ENCODE measurements around the gene CCDC80. TPM values are rescaled to one million over a fixed set of nuclear protein-coding genes. Genes with fewer than 3 reads are reported as not detected.

CCDC80 gene
- total RNA-seq, 4 donors from 2014 or later: 8.0 to 32.2 (median 17.1) TPM

DNA sequence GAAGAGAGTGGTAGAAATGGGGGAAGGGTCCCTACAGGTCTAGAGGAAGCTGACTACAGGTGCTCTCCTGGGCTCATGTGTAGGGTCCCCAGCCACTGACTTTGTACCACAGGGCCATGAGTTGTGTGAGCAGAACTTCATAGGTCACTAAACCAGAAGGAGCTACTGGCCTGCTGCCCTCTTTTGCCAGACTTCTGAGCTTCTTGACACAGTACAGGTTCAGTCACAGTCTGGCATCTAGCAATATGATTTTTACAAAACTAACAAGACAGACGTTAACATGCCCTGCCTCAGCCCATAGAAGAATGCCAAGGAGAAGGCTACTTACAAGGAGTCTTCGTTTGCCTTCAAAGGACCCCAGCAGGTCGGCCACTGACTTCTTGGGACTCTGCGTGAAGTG is 3.2 kb downstream of the CCDC80 start:
- Histone ChIP-seq H3K27me3 (no peaks in the 10 kb centered on the region), H3K36me3 (no peaks in the 10 kb centered on the region), H3K4me3 (peak overlapping the region; percentile 49), H3K9me3 (no peaks in the 10 kb centered on the region), H3K4me1 (peaks cover 40% of the 10 kb centered on the region), H3K27ac (peak overlapping the region; percentile 86)
- DNase-seq (ENCODE audit: low spot score in 2 of 2): no peak
- 56% methylated on average over 4 of the region's 4 CpGs for WGBS
- TF ChIP-seq EP300 (IDR thresholded peaks at IDR 0.05) (no peak), CTCF (IDR thresholded peaks at IDR 0.05) (no peak), POLR2A (IDR thresholded peaks at IDR 0.05) (no peak), POLR2AphosphoS5 (IDR thresholded peaks at IDR 0.05) (no peak)

GRCh38 chr3:112635674-112636073 is 5.3 kb downstream of the CCDC80 start:
- no peaks in the 10 kb centered on the region for H3K36me3 ChIP-seq
- peak overlapping the region; percentile 49 for H3K4me3 ChIP-seq
- H3K4me1 ChIP-seq: peaks cover 32% of the 10 kb centered on the region
- H3K9me3 ChIP-seq: no peaks in the 10 kb centered on the region
- H3K27me3 ChIP-seq: no peaks in the 10 kb centered on the region
- 32% methylated on average over 1 of the region's 1 CpG for WGBS
- no peak for DNase-seq (ENCODE audit: low spot score in 2 of 2)
- TF ChIP-seq POLR2A (IDR thresholded peaks at IDR 0.05): no peak
- peak overlapping the region; percentile 86 for H3K27ac ChIP-seq

- Histone ChIP-seq H3K4me1 (peaks cover 32% of the 10 kb centered on the region), H3K27ac (peak overlapping the region; percentile 86)
Observed at GRCh38 chr3:112634786-112635541, 6.0 kb downstream of the CCDC80 start.

DNA sequence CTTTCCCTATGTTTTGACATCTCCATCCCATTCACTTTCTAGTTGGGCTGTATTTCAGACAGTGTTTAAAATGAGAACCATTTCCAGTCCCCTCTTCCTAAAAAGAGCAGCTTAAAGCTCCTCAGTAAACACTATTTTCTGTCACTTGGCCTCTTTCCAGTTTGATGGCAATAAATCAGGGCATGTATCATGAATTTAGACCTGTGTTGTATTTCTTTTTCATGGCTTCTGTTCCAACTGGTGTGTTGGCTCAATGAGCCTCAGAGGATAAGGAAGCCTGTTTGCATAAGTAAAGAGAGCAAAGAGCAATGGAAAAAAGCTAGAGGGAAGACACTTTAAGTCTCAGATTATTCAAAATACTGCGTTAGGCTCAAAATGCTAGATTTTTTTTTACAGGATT is 7.2 kb downstream of the CCDC80 start:
- Histone ChIP-seq H3K27me3 (no peaks in the 10 kb centered on the region), H3K4me1 (peaks cover 32% of the 10 kb centered on the region), H3K4me3 (peak overlapping the region; percentile 17), H3K9me3 (no peaks in the 10 kb centered on the region), H3K27ac (peak overlapping the region; percentile 52), H3K36me3 (no peaks in the 10 kb centered on the region)
- DNase-seq (ENCODE audit: low spot score in 2 of 2): no peak
- TF ChIP-seq CTCF (IDR thresholded peaks at IDR 0.05) (no peak), EP300 (IDR thresholded peaks at IDR 0.05) (no peak), POLR2AphosphoS5 (IDR thresholded peaks at IDR 0.05) (no peak), POLR2A (IDR thresholded peaks at IDR 0.05) (no peak)
- WGBS: 23% methylated on average over 1 of the region's 1 CpG

More at GRCh38 chr3:112634786-112635541, 6.0 kb downstream of the CCDC80 start:
- Histone ChIP-seq H3K4me3 (peak overlapping the region; percentile 49), H3K9me3 (no peaks in the 10 kb centered on the region), H3K27me3 (no peaks in the 10 kb centered on the region), H3K36me3 (no peaks in the 10 kb centered on the region)
- TF ChIP-seq POLR2A (IDR thresholded peaks at IDR 0.05) (no peak), POLR2AphosphoS5 (IDR thresholded peaks at IDR 0.05) (no peak), CTCF (IDR thresholded peaks at IDR 0.05) (no peak), EP300 (IDR thresholded peaks at IDR 0.05) (no peak)
- no peak for DNase-seq (ENCODE audit: low spot score in 2 of 2)
- 56% methylated on average over 4 of the region's 4 CpGs for WGBS

- H3K4me1 ChIP-seq: peaks cover 34% of the 10 kb centered on the region
- no peak for TF ChIP-seq POLR2AphosphoS5 (IDR thresholded peaks at IDR 0.05)
- H3K27me3 ChIP-seq: no peaks in the 10 kb centered on the region
- 36% methylated on average over 3 of the region's 3 CpGs for WGBS
- H3K36me3 ChIP-seq: no peaks in the 10 kb centered on the region
- H3K9me3 ChIP-seq: no peaks in the 10 kb centered on the region
- peak overlapping the region; percentile 43 for H3K27ac ChIP-seq
- H3K4me3 ChIP-seq: peak overlapping the region; percentile 17
- DNase-seq (ENCODE audit: low spot score in 2 of 2): no peak
Observed at GRCh38 chr3:112633191-112633590, 7.8 kb downstream of the CCDC80 start.

DNA sequence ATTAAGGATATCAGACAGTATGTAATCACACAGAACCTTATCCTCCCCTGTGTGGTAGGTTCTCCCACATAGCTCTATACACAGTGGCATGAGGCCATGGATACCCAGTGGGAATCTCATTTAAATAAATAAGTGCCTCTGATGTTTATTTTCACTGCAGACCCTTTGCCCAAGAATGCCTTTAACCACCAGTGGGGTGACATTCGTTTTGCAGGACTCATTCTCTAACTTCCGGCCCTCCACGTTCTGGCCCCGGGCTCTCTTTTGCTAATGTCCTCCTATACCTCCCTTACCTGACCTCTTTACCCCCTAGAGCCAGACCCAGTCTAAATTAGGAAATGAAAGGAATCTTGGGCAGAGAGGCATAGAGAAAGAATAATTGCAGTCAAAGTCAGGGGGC is 8.3 kb downstream of the CCDC80 start:
- no peak for DNase-seq (ENCODE audit: low spot score in 2 of 2)
- H3K4me1 ChIP-seq: peaks cover 36% of the 10 kb centered on the region
- TF ChIP-seq EP300 (IDR thresholded peaks at IDR 0.05) (no peak), CTCF (IDR thresholded peaks at IDR 0.05) (no peak), POLR2AphosphoS5 (IDR thresholded peaks at IDR 0.05) (no peak), POLR2A (IDR thresholded peaks at IDR 0.05) (no peak)

More for the DNA sequence above, 8.3 kb downstream of the CCDC80 start:
- no peaks in the 10 kb centered on the region for H3K9me3 ChIP-seq
- H3K27ac ChIP-seq: peak overlapping the region; percentile 19
- WGBS: 31% methylated on average over 4 of the region's 4 CpGs
- H3K27me3 ChIP-seq: no peaks in the 10 kb centered on the region
- H3K36me3 ChIP-seq: no peaks in the 10 kb centered on the region
- H3K4me3 ChIP-seq: peak overlapping the region; percentile 3

All from suprapubic skin (tissue), 4 donors.